ENCODE results near the gene OR6C65. TPM values are rescaled to one million over a fixed set of nuclear protein-coding genes. Genes with fewer than 3 reads are reported as not detected.
"Not testable (repeated sequence)": the region's sequence is repeated elsewhere in the genome, so short reads cannot be mapped to it uniquely, and the experiment has no call there.

Gene OR6C65
- total RNA-seq, 2 donors from 2014 or later, result not detected

GRCh38 chr12:55392032-55392795, 8.1 kb upstream of the OR6C65 start:
- no peak overlapping the region for H3K27ac ChIP-seq
- no peaks in the 10 kb centered on the region for H3K4me1 ChIP-seq
- H3K27me3 ChIP-seq, result no peaks in the 10 kb centered on the region
- H3K36me3 ChIP-seq, result no peaks in the 10 kb centered on the region
- no peak for DNase-seq (ENCODE audit: low spot score)
- no peak for TF ChIP-seq CTCF (IDR thresholded peaks at IDR 0.05)
- H3K4me3 ChIP-seq, result no peak overlapping the region
- H3K9me3 ChIP-seq, result no peaks in the 10 kb centered on the region

GRCh38 chr12:55396326-55396725, 4.0 kb upstream of the OR6C65 start:
- H3K4me3 ChIP-seq, result no peak overlapping the region
- H3K27me3 ChIP-seq, result no peaks in the 10 kb centered on the region
- no peak overlapping the region for H3K27ac ChIP-seq
- no peaks in the 10 kb centered on the region for H3K9me3 ChIP-seq
- no peak for DNase-seq (ENCODE audit: low spot score)
- no peak for TF ChIP-seq CTCF (IDR thresholded peaks at IDR 0.05)
- H3K4me1 ChIP-seq, result no peaks in the 10 kb centered on the region
- H3K36me3 ChIP-seq, result no peaks in the 10 kb centered on the region

GRCh38 chr12:55407866-55408265, 7.5 kb downstream of the OR6C65 start:
- Histone ChIP-seq H3K4me3 (no peak overlapping the region), H3K27ac (no peak overlapping the region), H3K27me3 (no peaks in the 10 kb centered on the region), H3K9me3 (peaks cover 0 to 10% of the 10 kb centered on the region in 2 donors), H3K4me1 (no peaks in the 10 kb centered on the region), H3K36me3 (no peaks in the 10 kb centered on the region)
- no peak for TF ChIP-seq CTCF (IDR thresholded peaks at IDR 0.05)
- DNase-seq (ENCODE audit: low spot score), result no peak

- not testable (repeated sequence) for H3K27me3 ChIP-seq; H3K4me3 ChIP-seq; H3K36me3 ChIP-seq; H3K27ac ChIP-seq; DNase-seq (ENCODE audit: low spot score); H3K4me1 ChIP-seq
- peaks cover 0 to 10% of the 10 kb centered on the region in 2 donors for H3K9me3 ChIP-seq
Measured at GRCh38 chr12:55409133-55409532, 8.8 kb downstream of the OR6C65 start.

- peaks cover 0 to 10% of the 10 kb centered on the region in 2 donors for H3K9me3 ChIP-seq
- not testable (repeated sequence) for H3K27me3 ChIP-seq; H3K4me3 ChIP-seq; H3K36me3 ChIP-seq; H3K4me1 ChIP-seq; DNase-seq (ENCODE audit: low spot score); H3K27ac ChIP-seq
Measured at GRCh38 chr12:55412138-55412537, 11.8 kb downstream of the OR6C65 start.

GRCh38 chr12:55413498-55414388, 13.4 kb downstream of the OR6C65 start:
- not testable (repeated sequence) for H3K4me1 ChIP-seq; H3K36me3 ChIP-seq; DNase-seq (ENCODE audit: low spot score); H3K4me3 ChIP-seq; H3K9me3 ChIP-seq; H3K27me3 ChIP-seq; H3K27ac ChIP-seq

GRCh38 chr12:55414396-55414823, 14.1 kb downstream of the OR6C65 start:
- not testable (repeated sequence) for H3K36me3 ChIP-seq; H3K4me1 ChIP-seq; H3K9me3 ChIP-seq; H3K27ac ChIP-seq; H3K27me3 ChIP-seq; DNase-seq (ENCODE audit: low spot score); H3K4me3 ChIP-seq

- DNase-seq (ENCODE audit: low spot score); H3K27me3 ChIP-seq; H3K9me3 ChIP-seq; H3K36me3 ChIP-seq; H3K4me3 ChIP-seq; H3K27ac ChIP-seq; H3K4me1 ChIP-seq: not testable (repeated sequence)
Measured at GRCh38 chr12:55414889-55415288, 14.6 kb downstream of the OR6C65 start.

Data from right atrium auricular region (tissue), 2 donors.